SK-N-MC (cell line): ENCODE data around the gene COL4A5.

ENCODE experiments used
- EZH2 ChIP-seq: fragments of 200-600 bp; sonication (generic); IDR thresholded peaks from one replicate; pipeline ENCODE4 v1.6.1; 2017; ENCODE audit warnings: antibody characterized with exemption
- POLR2AphosphoS5 ChIP-seq: IDR thresholded peaks from 2 replicates; pipeline ENCODE4 v1.6.1; 2012; ENCODE audit warnings: mild to moderate bottlenecking, low read depth, low read length, borderline replicate concordance

GRCh38 chrX:108537005-108537404 lies 97.4 kb downstream of the COL4A5 start:
- TF ChIP-seq POLR2AphosphoS5: no peak
- no peak for TF ChIP-seq EZH2
